Measurements from ENCODE around the gene SFRP5.

Gene SFRP5

DNA sequence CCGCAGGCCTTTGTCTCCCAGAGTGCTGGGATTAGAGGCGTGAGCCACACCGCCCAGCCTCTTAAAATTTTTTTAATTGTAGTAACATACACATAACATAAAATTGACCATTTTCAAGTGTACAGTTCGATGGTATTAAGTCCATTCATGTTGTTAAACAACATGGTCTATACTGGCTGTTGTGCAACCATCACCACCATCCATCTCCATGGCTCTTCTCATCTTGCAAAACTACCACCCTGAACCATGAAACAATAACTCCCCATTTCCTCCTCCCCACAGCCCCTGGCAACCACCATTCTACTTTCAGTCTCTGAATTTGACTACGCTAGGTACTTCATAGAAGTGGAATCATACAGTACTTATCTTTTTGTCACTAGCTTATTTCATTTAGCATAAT is 42.8 kb downstream of the SFRP5 start (continued):
- TF ChIP-seq, protein P1, sequence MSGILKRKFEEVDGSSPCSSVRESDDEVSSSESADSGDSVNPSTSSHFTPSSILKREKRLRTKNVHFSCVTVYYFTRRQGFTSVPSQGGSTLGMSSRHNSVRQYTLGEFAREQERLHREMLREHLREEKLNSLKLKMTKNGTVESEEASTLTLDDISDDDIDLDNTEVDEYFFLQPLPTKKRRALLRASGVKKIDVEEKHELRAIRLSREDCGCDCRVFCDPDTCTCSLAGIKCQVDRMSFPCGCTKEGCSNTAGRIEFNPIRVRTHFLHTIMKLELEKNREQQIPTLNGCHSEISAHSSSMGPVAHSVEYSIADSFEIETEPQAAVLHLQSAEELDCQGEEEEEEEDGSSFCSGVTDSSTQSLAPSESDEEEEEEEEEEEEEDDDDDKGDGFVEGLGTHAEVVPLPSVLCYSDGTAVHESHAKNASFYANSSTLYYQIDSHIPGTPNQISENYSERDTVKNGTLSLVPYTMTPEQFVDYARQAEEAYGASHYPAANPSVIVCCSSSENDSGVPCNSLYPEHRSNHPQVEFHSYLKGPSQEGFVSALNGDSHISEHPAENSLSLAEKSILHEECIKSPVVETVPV (CRISPR knock-in tag; IDR thresholded peaks at IDR 0.05): no peak
- TF ChIP-seq ZNF8 (CRISPR knock-in tag; IDR thresholded peaks at IDR 0.05) (no peak), TCF4 (CRISPR knock-in tag; IDR thresholded peaks at IDR 0.05; ENCODE audit: borderline replicate concordance) (no peak), ZNF70 (CRISPR knock-in tag; IDR thresholded peaks at IDR 0.05) (no peak), ZFP3 (CRISPR knock-in tag; IDR thresholded peaks at IDR 0.05) (no peak)

DNA sequence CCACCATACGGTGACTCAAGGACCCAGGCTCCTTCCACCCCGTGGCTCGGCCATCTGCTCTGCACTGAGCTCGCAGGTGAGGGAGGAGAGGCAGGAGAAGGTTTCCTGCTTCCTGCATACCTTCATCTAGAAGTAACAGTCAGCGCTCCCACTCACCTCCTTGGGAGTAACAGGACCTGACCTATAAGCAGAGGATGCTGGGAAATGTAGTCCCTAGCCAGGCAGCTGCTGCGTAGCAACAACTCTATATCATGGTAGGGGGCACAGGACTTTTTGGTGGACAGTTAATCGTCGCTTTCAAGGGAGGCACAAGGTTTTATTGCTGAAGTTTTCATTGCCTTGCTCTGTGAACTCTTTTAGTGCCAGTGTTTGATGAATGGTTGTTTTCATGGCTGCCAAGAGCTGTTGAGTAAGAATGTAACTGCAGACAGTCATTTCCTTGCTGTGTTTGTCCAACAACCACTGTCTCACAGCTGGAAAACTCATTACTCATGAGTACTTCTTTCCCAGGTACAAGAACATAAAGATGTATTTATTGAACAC is 45.1 kb downstream of the SFRP5 start:
- no peak for ATAC-seq
- TF ChIP-seq CSDC2 (CRISPR knock-in tag; IDR thresholded peaks at IDR 0.05): no peak
- TF ChIP-seq SNAI2 (CRISPR knock-in tag; IDR thresholded peaks at IDR 0.05): no peak
- no peak for TF ChIP-seq ZNF565 (CRISPR knock-in tag; conservative IDR thresholded peaks at IDR 0.05; ENCODE audit: low read depth)
- TF ChIP-seq ZFP30 (CRISPR knock-in tag; IDR thresholded peaks at IDR 0.05): no peak
- TF ChIP-seq, protein P1 (CRISPR knock-in tag; IDR thresholded peaks at IDR 0.05): no peak
- no peak for TF ChIP-seq ESRRG (CRISPR knock-in tag; IDR thresholded peaks at IDR 0.05)

DNA sequence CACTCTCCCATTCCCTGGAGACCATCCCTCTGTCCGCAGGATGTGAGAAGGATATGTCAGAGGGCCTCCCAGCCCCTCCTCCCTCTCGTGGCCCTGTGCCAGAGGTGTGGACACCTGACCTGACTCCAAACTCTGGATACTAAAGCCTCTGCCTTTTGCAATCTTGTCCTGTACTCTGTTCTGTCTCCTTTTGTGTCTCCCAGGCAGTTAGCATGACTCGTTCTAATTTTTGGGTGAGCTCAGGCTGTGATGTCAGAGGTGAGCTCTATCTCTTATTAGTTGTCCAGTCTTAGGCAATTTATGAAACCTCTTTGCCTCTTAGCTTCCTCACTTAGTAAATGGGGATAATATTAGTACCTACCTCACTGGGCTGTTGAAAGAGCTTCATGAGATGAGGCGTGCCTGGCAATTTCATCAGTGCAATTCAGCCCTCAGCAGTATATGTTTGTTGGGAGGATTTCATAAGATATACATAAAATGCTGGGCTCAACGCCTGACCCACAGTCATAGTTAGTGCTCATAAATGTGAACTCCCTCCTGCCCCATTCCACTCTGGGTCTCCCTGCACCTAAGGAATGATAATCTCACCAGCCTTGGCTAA is 47.4 kb downstream of the SFRP5 start:
- TF ChIP-seq ISL1 (CRISPR knock-in tag; IDR thresholded peaks at IDR 0.05): no peak
- no peak for TF ChIP-seq ZNF70 (CRISPR knock-in tag; IDR thresholded peaks at IDR 0.05)
- TF ChIP-seq, protein P2, sequence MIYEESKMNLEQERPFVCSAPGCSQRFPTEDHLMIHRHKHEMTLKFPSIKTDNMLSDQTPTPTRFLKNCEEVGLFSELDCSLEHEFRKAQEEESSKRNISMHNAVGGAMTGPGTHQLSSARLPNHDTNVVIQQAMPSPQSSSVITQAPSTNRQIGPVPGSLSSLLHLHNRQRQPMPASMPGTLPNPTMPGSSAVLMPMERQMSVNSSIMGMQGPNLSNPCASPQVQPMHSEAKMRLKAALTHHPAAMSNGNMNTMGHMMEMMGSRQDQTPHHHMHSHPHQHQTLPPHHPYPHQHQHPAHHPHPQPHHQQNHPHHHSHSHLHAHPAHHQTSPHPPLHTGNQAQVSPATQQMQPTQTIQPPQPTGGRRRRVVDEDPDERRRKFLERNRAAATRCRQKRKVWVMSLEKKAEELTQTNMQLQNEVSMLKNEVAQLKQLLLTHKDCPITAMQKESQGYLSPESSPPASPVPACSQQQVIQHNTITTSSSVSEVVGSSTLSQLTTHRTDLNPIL (CRISPR knock-in tag; IDR thresholded peaks at IDR 0.05; ENCODE audit: low read depth): no peak
- TF ChIP-seq ZFP30 (CRISPR knock-in tag; IDR thresholded peaks at IDR 0.05): no peak
- no peak for TF ChIP-seq TCF4 (CRISPR knock-in tag; IDR thresholded peaks at IDR 0.05; ENCODE audit: borderline replicate concordance)
- no peak for TF ChIP-seq ARNTL (CRISPR knock-in tag; IDR thresholded peaks at IDR 0.05; ENCODE audit: borderline replicate concordance, low read depth)
- TF ChIP-seq ZNF565 (CRISPR knock-in tag; conservative IDR thresholded peaks at IDR 0.05; ENCODE audit: low read depth): no peak
- no peak for TF ChIP-seq CSDC2 (CRISPR knock-in tag; IDR thresholded peaks at IDR 0.05)
- TF ChIP-seq, protein P3, sequence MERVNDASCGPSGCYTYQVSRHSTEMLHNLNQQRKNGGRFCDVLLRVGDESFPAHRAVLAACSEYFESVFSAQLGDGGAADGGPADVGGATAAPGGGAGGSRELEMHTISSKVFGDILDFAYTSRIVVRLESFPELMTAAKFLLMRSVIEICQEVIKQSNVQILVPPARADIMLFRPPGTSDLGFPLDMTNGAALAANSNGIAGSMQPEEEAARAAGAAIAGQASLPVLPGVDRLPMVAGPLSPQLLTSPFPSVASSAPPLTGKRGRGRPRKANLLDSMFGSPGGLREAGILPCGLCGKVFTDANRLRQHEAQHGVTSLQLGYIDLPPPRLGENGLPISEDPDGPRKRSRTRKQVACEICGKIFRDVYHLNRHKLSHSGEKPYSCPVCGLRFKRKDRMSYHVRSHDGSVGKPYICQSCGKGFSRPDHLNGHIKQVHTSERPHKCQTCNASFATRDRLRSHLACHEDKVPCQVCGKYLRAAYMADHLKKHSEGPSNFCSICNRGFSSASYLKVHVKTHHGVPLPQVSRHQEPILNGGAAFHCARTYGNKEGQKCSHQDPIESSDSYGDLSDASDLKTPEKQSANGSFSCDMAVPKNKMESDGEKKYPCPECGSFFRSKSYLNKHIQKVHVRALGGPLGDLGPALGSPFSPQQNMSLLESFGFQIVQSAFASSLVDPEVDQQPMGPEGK (CRISPR knock-in tag; IDR thresholded peaks at IDR 0.05; ENCODE audit: borderline replicate concordance): no peak
- TF ChIP-seq OSR1 (CRISPR knock-in tag; IDR thresholded peaks at IDR 0.05): no peak
- TF ChIP-seq ZC3H10 (CRISPR knock-in tag; IDR thresholded peaks at IDR 0.05): no peak
- TF ChIP-seq ESRRG (CRISPR knock-in tag; IDR thresholded peaks at IDR 0.05): no peak
- no peak for TF ChIP-seq GLIS3 (CRISPR knock-in tag; IDR thresholded peaks at IDR 0.05)
- TF ChIP-seq, protein P4, sequence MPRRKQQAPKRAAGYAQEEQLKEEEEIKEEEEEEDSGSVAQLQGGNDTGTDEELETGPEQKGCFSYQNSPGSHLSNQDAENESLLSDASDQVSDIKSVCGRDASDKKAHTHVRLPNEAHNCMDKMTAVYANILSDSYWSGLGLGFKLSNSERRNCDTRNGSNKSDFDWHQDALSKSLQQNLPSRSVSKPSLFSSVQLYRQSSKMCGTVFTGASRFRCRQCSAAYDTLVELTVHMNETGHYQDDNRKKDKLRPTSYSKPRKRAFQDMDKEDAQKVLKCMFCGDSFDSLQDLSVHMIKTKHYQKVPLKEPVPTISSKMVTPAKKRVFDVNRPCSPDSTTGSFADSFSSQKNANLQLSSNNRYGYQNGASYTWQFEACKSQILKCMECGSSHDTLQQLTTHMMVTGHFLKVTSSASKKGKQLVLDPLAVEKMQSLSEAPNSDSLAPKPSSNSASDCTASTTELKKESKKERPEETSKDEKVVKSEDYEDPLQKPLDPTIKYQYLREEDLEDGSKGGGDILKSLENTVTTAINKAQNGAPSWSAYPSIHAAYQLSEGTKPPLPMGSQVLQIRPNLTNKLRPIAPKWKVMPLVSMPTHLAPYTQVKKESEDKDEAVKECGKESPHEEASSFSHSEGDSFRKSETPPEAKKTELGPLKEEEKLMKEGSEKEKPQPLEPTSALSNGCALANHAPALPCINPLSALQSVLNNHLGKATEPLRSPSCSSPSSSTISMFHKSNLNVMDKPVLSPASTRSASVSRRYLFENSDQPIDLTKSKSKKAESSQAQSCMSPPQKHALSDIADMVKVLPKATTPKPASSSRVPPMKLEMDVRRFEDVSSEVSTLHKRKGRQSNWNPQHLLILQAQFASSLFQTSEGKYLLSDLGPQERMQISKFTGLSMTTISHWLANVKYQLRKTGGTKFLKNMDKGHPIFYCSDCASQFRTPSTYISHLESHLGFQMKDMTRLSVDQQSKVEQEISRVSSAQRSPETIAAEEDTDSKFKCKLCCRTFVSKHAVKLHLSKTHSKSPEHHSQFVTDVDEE (CRISPR knock-in tag; IDR thresholded peaks at IDR 0.05): no peak
- TF ChIP-seq, protein P1 (CRISPR knock-in tag; IDR thresholded peaks at IDR 0.05): no peak
- no peak for TF ChIP-seq ZNF8 (CRISPR knock-in tag; IDR thresholded peaks at IDR 0.05)
- no peak for TF ChIP-seq ZFP3 (CRISPR knock-in tag; IDR thresholded peaks at IDR 0.05)
- TF ChIP-seq, protein P5, sequence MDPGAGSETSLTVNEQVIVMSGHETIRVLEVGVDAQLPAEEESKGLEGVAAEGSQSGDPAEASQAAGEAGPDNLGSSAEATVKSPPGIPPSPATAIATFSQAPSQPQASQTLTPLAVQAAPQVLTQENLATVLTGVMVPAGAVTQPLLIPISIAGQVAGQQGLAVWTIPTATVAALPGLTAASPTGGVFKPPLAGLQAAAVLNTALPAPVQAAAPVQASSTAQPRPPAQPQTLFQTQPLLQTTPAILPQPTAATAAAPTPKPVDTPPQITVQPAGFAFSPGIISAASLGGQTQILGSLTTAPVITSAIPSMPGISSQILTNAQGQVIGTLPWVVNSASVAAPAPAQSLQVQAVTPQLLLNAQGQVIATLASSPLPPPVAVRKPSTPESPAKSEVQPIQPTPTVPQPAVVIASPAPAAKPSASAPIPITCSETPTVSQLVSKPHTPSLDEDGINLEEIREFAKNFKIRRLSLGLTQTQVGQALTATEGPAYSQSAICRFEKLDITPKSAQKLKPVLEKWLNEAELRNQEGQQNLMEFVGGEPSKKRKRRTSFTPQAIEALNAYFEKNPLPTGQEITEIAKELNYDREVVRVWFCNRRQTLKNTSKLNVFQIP (CRISPR knock-in tag; IDR thresholded peaks at IDR 0.05; ENCODE audit: borderline replicate concordance, low read depth): no peak
- no peak for TF ChIP-seq BACH2 (CRISPR knock-in tag; IDR thresholded peaks at IDR 0.05; ENCODE audit: borderline replicate concordance)
- TF ChIP-seq SNAI2 (CRISPR knock-in tag; IDR thresholded peaks at IDR 0.05): no peak
- peak; percentile 40; the same call in 2 of the 3 replicates for ATAC-seq
